Spinal cord (tissue), 10 donors: ENCODE data around the gene TAS2R4. TPM values are rescaled to one million over a fixed set of nuclear protein-coding genes. Genes with fewer than 3 reads are reported as not detected.
"Not testable (repeated sequence)": the region's sequence is repeated elsewhere in the genome, so short reads cannot be mapped to it uniquely, and the experiment has no call there.

Experiments
- DNase-seq, 6 donors: peaks; one replicate each; pipeline versions ENCODE4 v3.0.0 to v3.0.0-alpha.2; 2013 to 2015; ENCODE audit warnings: low spot score in 6 of 6, low read depth in 4 of 6
- H3K27ac ChIP-seq: one replicate; pipeline ENCODE4 v1.5.1; 2013; ENCODE audit warnings: low read depth, low read length, control low read depth
- H3K27me3 ChIP-seq: one replicate; pipeline ENCODE4 v1.6.1; 2013; ENCODE audit warnings: low read length; ENCODE audit not compliant: control insufficient read depth, insufficient read depth
- H3K36me3 ChIP-seq: one replicate; pipeline ENCODE4 v1.6.1; 2013; ENCODE audit warnings: low read length; ENCODE audit not compliant: control insufficient read depth, insufficient read depth
- H3K4me1 ChIP-seq: one replicate; pipeline ENCODE4 v1.6.1; 2013; ENCODE audit warnings: low read length; ENCODE audit not compliant: control insufficient read depth, insufficient read depth
- H3K4me3 ChIP-seq: one replicate; pipeline ENCODE4 v1.5.1; 2013; ENCODE audit warnings: low read depth, low read length, control low read depth
- H3K9me3 ChIP-seq: one replicate; pipeline ENCODE4 v1.6.1; 2013; ENCODE audit warnings: low read length; ENCODE audit not compliant: control insufficient read depth, insufficient read depth
- WGBS: methylation state at CpG from one replicate; pipeline ENCODE4 v1.1.5; 2013; ENCODE audit warnings: missing lambda C conversion rate; ENCODE audit not compliant: insufficient coverage; 5-methylcytosine and 5-hydroxymethylcytosine counted together
- polyA plus RNA-seq, 2 donors: library from polyadenylated mRNA; unstranded; fragments of 120-200 nt; gene quantifications; one replicate each; pipeline ENCODE4 v1.2.1, GENCODE V29; 2013; ENCODE audit not compliant: insufficient read length in 2 of 2
- small RNA-seq: library from RNA; depleted of rRNA; stranded (forward); fragments of <200 nt; gene quantifications from one replicate; pipeline ENCODE3, GENCODE V24; 2014; ENCODE audit warnings: low replicate concordance
- total RNA-seq, 2 donors: library from RNA; depleted of rRNA in 1 of 2; stranded (reverse); fragments of 120-200 nt in 1 of 2; fragments of >200 nt in 1 of 2; gene quantifications; one replicate each; pipeline versions ENCODE4 v1.2.3 to v1.2.4, GENCODE V29; 2013 to 2014
- donor health status: healthy.

The TAS2R4 gene
- total and polyA plus RNA-seq, 4 donors: 1.4 to 4.5 (median 3.4) TPM

- Histone ChIP-seq H3K36me3 (no peaks in the 10 kb centered on the region), H3K9me3 (peaks cover 4% of the 10 kb centered on the region), H3K4me1 (no peaks in the 10 kb centered on the region), H3K4me3 (no peak overlapping the region), H3K27me3 (no peaks in the 10 kb centered on the region), H3K27ac (no peak overlapping the region)
- 100% methylated on average over 1 of the region's 1 CpG for WGBS
- no peak for DNase-seq
Observed at GRCh38 chr7:141820067-141820466, 43.6 kb downstream of the TAS2R4 start.

- not testable (repeated sequence) for H3K27ac ChIP-seq, H3K4me1 ChIP-seq, H3K27me3 ChIP-seq, H3K36me3 ChIP-seq, H3K9me3 ChIP-seq, DNase-seq, H3K4me3 ChIP-seq
Observed at GRCh38 chr7:141822432-141822831, 46.0 kb downstream of the TAS2R4 start.

Small RNAs within 50 kb of the gene (small RNA-seq; reads per million reads assigned to genes)
- gene RNU1-82P: not detected

Other genes starting within 250 kb of the TAS2R4 start
- gene AGK, start 225.3 kb upstream of the TAS2R4 start, total RNA-seq: 10 to 100 TPM; 43.7 to 65.7 TPM
- gene AGK, start 225.3 kb upstream of the TAS2R4 start, polyA plus RNA-seq: 10 to 100 TPM; 48.5 TPM
- 10 to 100 TPM; 23.7 to 33.7 TPM for gene DENND11, start 74.5 kb upstream of the TAS2R4 start, total RNA-seq
- gene DENND11, start 74.5 kb upstream of the TAS2R4 start, polyA plus RNA-seq: 10 to 100 TPM; 23.1 to 27.2 TPM
- gene WEE2, start 68.3 kb upstream of the TAS2R4 start, total RNA-seq: under 1 TPM; 0.22 to 0.30 TPM
- gene WEE2, start 68.3 kb upstream of the TAS2R4 start, polyA plus RNA-seq: under 1 TPM; 0.53 to 0.57 TPM
- gene SSBP1, start 38.3 kb upstream of the TAS2R4 start, total RNA-seq: 100 to 1,000 TPM in 1 of 2 donors, 10 to 100 TPM in 1; 86.5 to 150 TPM
- 100 to 1,000 TPM; 117 to 119 TPM for gene SSBP1, start 38.3 kb upstream of the TAS2R4 start, polyA plus RNA-seq
- 1 to 10 TPM; 3.6 to 5.7 TPM for gene TAS2R3, start 12.6 kb upstream of the TAS2R4 start, total RNA-seq
- under 1 TPM; 0.33 to 0.40 TPM for gene TAS2R3, start 12.6 kb upstream of the TAS2R4 start, polyA plus RNA-seq
- 1 to 10 TPM; 3.5 to 3.7 TPM for gene TAS2R5, start 13.5 kb downstream of the TAS2R4 start, total RNA-seq
- gene TAS2R5, start 13.5 kb downstream of the TAS2R4 start, polyA plus RNA-seq: 1 to 10 TPM; 2.4 to 4.7 TPM
- gene PRSS37, start 64.8 kb downstream of the TAS2R4 start, total RNA-seq: not detected
- gene PRSS37, start 64.8 kb downstream of the TAS2R4 start, polyA plus RNA-seq: under 1 TPM; 0.24 to 0.45 TPM
- gene OR9A4, start 139.7 kb downstream of the TAS2R4 start, total RNA-seq: under 1 TPM; 0.11 to 0.30 TPM
- not detected for gene OR9A4, start 139.7 kb downstream of the TAS2R4 start, polyA plus RNA-seq
- gene CLEC5A, start 170.3 kb downstream of the TAS2R4 start, total RNA-seq: 1 to 10 TPM in 1 of 2 donors, under 1 TPM in 1; 0.17 to 2.1 TPM
- gene CLEC5A, start 170.3 kb downstream of the TAS2R4 start, polyA plus RNA-seq: under 1 TPM in 1 of 2 donors, not detected in 1; 0.05 TPM
- gene TAS2R38, start 197.1 kb downstream of the TAS2R4 start, total RNA-seq: not detected
- not detected for gene TAS2R38, start 197.1 kb downstream of the TAS2R4 start, polyA plus RNA-seq
- 1 to 10 TPM in 1 of 2 donors, under 1 TPM in 1; 0.61 to 6.9 TPM for gene MGAM, start 219.2 kb downstream of the TAS2R4 start, total RNA-seq
- under 1 TPM; 0.57 to 0.59 TPM for gene MGAM, start 219.2 kb downstream of the TAS2R4 start, polyA plus RNA-seq